K562 (cell line): Measurements from ENCODE around the gene MYOC. TPM values are rescaled to one million over a fixed set of nuclear protein-coding genes. Genes with fewer than 3 reads are reported as not detected.
"Not testable (repeated sequence)": the region's sequence is repeated elsewhere in the genome, so short reads cannot be mapped to it uniquely, and the experiment has no call there.

ENCODE experiments used
- ATAC-seq: fragments of 200-7000 bp; cut with Tn5 transposase; 3 replicates; pipeline ENCODE4 v1.9.1; 2020; ENCODE audit warnings: moderate library complexity
- BruUV-seq: library from RNA; stranded (reverse); fragments of 400-500 nt; replicated peaks from 2 replicates; lab custom pipeline; 2021; lab: Mats Ljungman, UMichigan
- CTCF ChIA-PET: fragments of 300-600 bp; formaldehyde crosslinking; extraction: SDS; loops from one replicate; lab custom pipeline; 2021; ENCODE audit warnings: low intra/inter-chr PET ratio; lab: Yijun Ruan, JAX
- POLR2A ChIA-PET: fragments of 300-600, 350-650 bp; sonication (Branson Sonifier 250); formaldehyde crosslinking; extraction: SDS; loops from one replicate; lab custom pipeline; 2021; ENCODE audit warnings: antibody characterized with exemption, inconsistent platforms; lab: Yijun Ruan, JAX
- DNase-seq, 4 experiments: peaks; one replicate each; pipeline versions ENCODE4 v3.0.0 to v3.0.0-alpha.2; 2011 to 2018; ENCODE audit warnings: low spot score in 3 of 4, mixed read lengths in 3 of 4; ENCODE audit errors: extremely low read depth in 1 of 4
- FAIRE-seq: peaks from 2 replicates; lab custom pipeline; 2011; peaks lifted over from hg19 to GRCh38; lab: Jason Lieb, UNC
- H2AFZ ChIP-seq: 2 replicates; pipeline ENCODE4 v1.6.0; 2011; ENCODE audit warnings: low read depth, low read length, control low read depth, inconsistent platforms
- H3K27ac ChIP-seq: fragments of 200-600 bp; 3 replicates; pipeline ENCODE4 v1.8.0; 2011; ENCODE audit warnings: low read depth, mild to moderate bottlenecking, control low read depth, inconsistent platforms, low read length, moderate library complexity, mixed read lengths; ENCODE audit errors: extremely low read depth
- H3K27me3 ChIP-seq, 2 experiments: fragments of 300-600 bp in 1 of 2; 2 replicates in 1 of 2; 3 replicates in 1 of 2; pipeline versions ENCODE4 v1.6.0 to v1.8.0; 2011; ENCODE audit warnings: inconsistent platforms in 2 of 2, low read length in 2 of 2, mild to moderate bottlenecking in 1 of 2, mixed read lengths in 1 of 2, moderate library complexity in 1 of 2; ENCODE audit not compliant: control insufficient read depth in 2 of 2, insufficient read depth in 2 of 2
- H3K36me3 ChIP-seq: fragments of 300-600 bp; 3 replicates; pipeline ENCODE4 v1.8.0; 2011; ENCODE audit warnings: mild to moderate bottlenecking, low read length, inconsistent platforms; ENCODE audit not compliant: control insufficient read depth, insufficient read depth
- H3K4me1 ChIP-seq, 2 experiments: fragments of 200-600 bp in 1 of 2; replicated peaks in 1 of 2; 2 replicates in 1 of 2; 3 replicates in 1 of 2; pipeline versions ENCODE4 v1.5.1 to v1.8.0; 2011; ENCODE audit warnings: inconsistent platforms in 2 of 2, low read length in 2 of 2, mild to moderate bottlenecking in 1 of 2, mixed read lengths in 1 of 2, moderate library complexity in 1 of 2; ENCODE audit not compliant: control insufficient read depth in 2 of 2, insufficient read depth in 2 of 2
- H3K4me2 ChIP-seq: 2 replicates; pipeline ENCODE4 v1.6.1; 2011; ENCODE audit warnings: low read length, control low read depth, inconsistent platforms, mixed read lengths; ENCODE audit not compliant: insufficient read depth
- H3K4me3 ChIP-seq: fragments of 200-600 bp; sonication (generic), shearing (Covaris generic); 2 replicates; pipeline ENCODE4 v1.5.1; 2016; ENCODE audit warnings: control low read depth, inconsistent platforms
- H3K79me2 ChIP-seq: fragments of 200-600 bp; 3 replicates; pipeline ENCODE4 v1.8.0; 2011; ENCODE audit warnings: low read length, inconsistent platforms; ENCODE audit not compliant: control insufficient read depth, insufficient read depth
- H3K9ac ChIP-seq, 2 experiments: 2 replicates each; pipeline versions ENCODE4 v1.6.0 to v1.6.1; 2011; ENCODE audit warnings: low read depth in 2 of 2, low read length in 2 of 2, control low read depth in 1 of 2, inconsistent platforms in 1 of 2, mild to moderate bottlenecking in 1 of 2, mixed read lengths in 1 of 2; ENCODE audit not compliant: insufficient read depth in 1 of 2
- H3K9me1 ChIP-seq: one replicate; pipeline ENCODE4 v1.6.0; 2011; ENCODE audit warnings: inconsistent platforms, mild to moderate bottlenecking, low read length, moderate library complexity; ENCODE audit not compliant: control insufficient read depth, insufficient read depth
- H3K9me3 ChIP-seq: replicated peaks from 2 replicates; pipeline ENCODE4 v1.5.1; 2011; ENCODE audit warnings: low read depth, low read length, inconsistent platforms; ENCODE audit not compliant: control insufficient read depth, insufficient read depth
- H4K20me1 ChIP-seq: replicated peaks from 2 replicates; pipeline ENCODE4 v1.6.1; 2011; ENCODE audit warnings: low read length, inconsistent platforms, mixed read lengths; ENCODE audit not compliant: control insufficient read depth, insufficient read depth
- ADNP ChIP-seq: fragments of 200-800 bp; sonication (Bioruptor generic); IDR thresholded peaks from 2 replicates; pipeline ENCODE4 v1.6.1; 2016; ENCODE audit warnings: missing genetic modification characterization, missing compliant biosample characterization
- CBFB ChIP-seq: sonication (generic); formaldehyde crosslinking; IDR thresholded peaks from 2 replicates; pipeline ENCODE4 v1.4.0; 2020; ENCODE audit warnings: mild to moderate bottlenecking, missing genetic modification reagents
- GABPA ChIP-seq: fragments of 200-800 bp; sonication (Bioruptor generic); conservative IDR thresholded peaks from 2 replicates; pipeline ENCODE4 v1.6.1; 2016; ENCODE audit warnings: low read depth, missing genetic modification characterization, missing compliant biosample characterization
- KDM1A ChIP-seq, 2 experiments: fragments of 450-650 bp; IDR thresholded peaks; 2 replicates each; pipeline ENCODE4 v1.6.1; 2016; ENCODE audit warnings: mild to moderate bottlenecking in 2 of 2
- NR2C1 ChIP-seq, 2 experiments: fragments of 450-650 bp; IDR thresholded peaks; 2 replicates each; pipeline ENCODE4 v1.6.1; 2017; ENCODE audit warnings: mild to moderate bottlenecking in 2 of 2, antibody characterized with exemption in 1 of 2, inconsistent platforms in 1 of 2, missing compliant biosample characterization in 1 of 2, missing genetic modification characterization in 1 of 2
- PHF21A ChIP-seq: fragments of 450-650 bp; IDR thresholded peaks from 2 replicates; pipeline ENCODE4 v1.6.1; 2017; ENCODE audit warnings: low read depth, borderline replicate concordance
- PHF8 ChIP-seq: fragments of 200-600 bp; sonication (generic); IDR thresholded peaks from 2 replicates; pipeline ENCODE4 v1.6.1; 2012; ENCODE audit warnings: mixed run types, mild to moderate bottlenecking, inconsistent platforms, low read length, moderate library complexity, borderline replicate concordance
- TEAD2 ChIP-seq: fragments of 450-650 bp; IDR thresholded peaks from 2 replicates; pipeline ENCODE4 v1.6.1; 2016; ENCODE audit warnings: missing genetic modification characterization, control low read depth, missing compliant biosample characterization
- WHSC1 ChIP-seq: IDR thresholded peaks from one replicate; pipeline ENCODE4 v1.6.1; 2012; ENCODE audit warnings: low read length, control low read depth, inconsistent platforms
- ZNF41 ChIP-seq: fragments of 250-450 bp; sonication (Bioruptor Pico); conservative IDR thresholded peaks from 2 replicates; pipeline ENCODE4 v1.4.0; 2020; ENCODE audit warnings: mild to moderate bottlenecking
- ZNF764 ChIP-seq: fragments of 250-450 bp; sonication (Bioruptor Pico); IDR thresholded peaks from 2 replicates; pipeline ENCODE4 v1.4.0; 2020; ENCODE audit warnings: low read depth, mild to moderate bottlenecking, moderate library complexity
- WGBS: fragments of 100-300 bp; shearing (Covaris generic); methylation state at CpG from one replicate; pipeline ENCODE4 v1.1.6; 2016; ENCODE audit warnings: low coverage, mixed read lengths; ENCODE audit not compliant: insufficient coverage; ENCODE audit errors: missing lambda C conversion rate; 5-methylcytosine and 5-hydroxymethylcytosine counted together
- in situ Hi-C: fragments of 300-500 bp; cut with MboI; formaldehyde crosslinking; loops from 4 replicates; pipeline ENCODE4 v1.15.0; 2018; ENCODE audit warnings: inconsistent platforms, mixed read lengths
- intact Hi-C: fragments of 100-400 bp; cut with micrococcal nuclease; formaldehyde crosslinking; loops from 2 replicates; pipeline ENCODE4 v1.14.2; 2022
- polyA plus RNA-seq, 8 experiments: library from polyadenylated mRNA; depleted of rRNA in 4 of 8; stranded (reverse) in 5 of 8; unstranded in 3 of 8; fragments of >200 nt; fragmentation: Nextera tagmentation in 2 of 8; fragmentation: Illumina TruSeq in 1 of 8; extraction: Ambion mirVana in 2 of 8; extraction: Trizol in 1 of 8; gene quantifications; 2 replicates each; pipeline versions ENCODE4 v1.2.1 to v1.2.3, GENCODE V29; 2011 to 2014; ENCODE audit warnings: inconsistent platforms in 1 of 8, missing spikeins in 1 of 8
- total RNA-seq, 7 experiments: library from RNA; depleted of rRNA in 6 of 7; stranded (reverse); fragments of >200 nt in 6 of 7; fragmentation: Illumina TruSeq in 2 of 7; extraction: Trizol in 2 of 7; gene quantifications; 2 replicates each; pipeline versions ENCODE4 v1.2.1 to v1.2.3, GENCODE V29; 2011 to 2021; ENCODE audit warnings: low replicate concordance in 1 of 7
- TF ChIP-seq, protein P1 (sequence below), 2 experiments: fragments of 450-650 bp; IDR thresholded peaks; 2 replicates each; pipeline ENCODE4 v1.6.1; 2016
- TF ChIP-seq, protein P2 (sequence below): fragments of 250-450 bp; sonication (Bioruptor Pico); IDR thresholded peaks from 2 replicates; pipeline ENCODE4 v1.5.0; 2022; ENCODE audit warnings: mild to moderate bottlenecking

MYOC gene
- total and polyA plus RNA-seq, 9 of the 15 experiments (the other 6 are each of a cell fraction or from before 2014, with no cell fraction given) = not detected

DNA sequence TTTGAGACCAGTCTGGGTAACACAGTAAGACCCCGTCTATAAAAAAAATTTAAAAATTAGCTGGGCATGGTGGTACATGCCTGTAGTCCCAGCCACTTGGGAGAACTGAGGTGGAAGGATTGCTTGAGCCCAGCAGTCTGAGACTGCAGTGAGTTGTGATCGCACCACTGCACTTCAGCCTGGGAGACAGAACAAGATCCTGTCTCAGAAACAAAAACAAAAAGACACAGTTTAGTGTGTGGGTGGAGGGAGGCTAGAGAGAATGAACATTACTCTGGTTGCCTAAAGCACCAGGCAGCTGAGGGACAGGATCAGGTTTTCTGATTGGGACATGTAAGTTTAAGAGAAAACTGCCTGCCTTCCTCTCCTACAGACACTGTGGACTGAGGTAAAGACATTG is 47.0 kb upstream of the MYOC start:
- in situ Hi-C loops = no loop called here
- DNase-seq (no peak), FAIRE-seq (peak; percentile 11), ATAC-seq (no peak)
- BruUV-seq = no TSS peak
- no peaks in the 10 kb centered on the region for H4K20me1 ChIP-seq
- intact Hi-C loops = no loop called here
- no peaks in the 10 kb centered on the region for H3K79me2 ChIP-seq
- H3K27ac ChIP-seq = no peak overlapping the region
- H3K4me3 ChIP-seq = no peak overlapping the region
- H3K4me1 ChIP-seq = no peaks in the 10 kb centered on the region
- no peaks in the 10 kb centered on the region for H3K9me1 ChIP-seq
- TF ChIP-seq ZNF41 (no peak), ZNF764 (CRISPR knock-in tag) (no peak), GABPA (tag) (no peak), PHF8 (no peak), NR2C1 (IDR thresholded peaks at IDR 0.05) (no peak), NR2C1 (tag; IDR thresholded peaks at IDR 0.05) (no peak), ADNP (tag) (no peak), CBFB (CRISPR knock-in tag) (no peak), PHF21A (no peak), TEAD2 (no peak), KDM1A (IDR thresholded peaks at IDR 0.05) (no peak), WHSC1 (no peak)
- TF ChIP-seq, protein P1, sequence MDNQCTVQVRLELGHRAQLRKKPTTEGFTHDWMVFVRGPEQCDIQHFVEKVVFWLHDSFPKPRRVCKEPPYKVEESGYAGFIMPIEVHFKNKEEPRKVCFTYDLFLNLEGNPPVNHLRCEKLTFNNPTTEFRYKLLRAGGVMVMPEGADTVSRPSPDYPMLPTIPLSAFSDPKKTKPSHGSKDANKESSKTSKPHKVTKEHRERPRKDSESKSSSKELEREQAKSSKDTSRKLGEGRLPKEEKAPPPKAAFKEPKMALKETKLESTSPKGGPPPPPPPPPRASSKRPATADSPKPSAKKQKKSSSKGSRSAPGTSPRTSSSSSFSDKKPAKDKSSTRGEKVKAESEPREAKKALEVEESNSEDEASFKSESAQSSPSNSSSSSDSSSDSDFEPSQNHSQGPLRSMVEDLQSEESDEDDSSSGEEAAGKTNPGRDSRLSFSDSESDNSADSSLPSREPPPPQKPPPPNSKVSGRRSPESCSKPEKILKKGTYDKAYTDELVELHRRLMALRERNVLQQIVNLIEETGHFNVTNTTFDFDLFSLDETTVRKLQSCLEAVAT (IDR thresholded peaks at IDR 0.05) = no peak
- TF ChIP-seq, protein P2, sequence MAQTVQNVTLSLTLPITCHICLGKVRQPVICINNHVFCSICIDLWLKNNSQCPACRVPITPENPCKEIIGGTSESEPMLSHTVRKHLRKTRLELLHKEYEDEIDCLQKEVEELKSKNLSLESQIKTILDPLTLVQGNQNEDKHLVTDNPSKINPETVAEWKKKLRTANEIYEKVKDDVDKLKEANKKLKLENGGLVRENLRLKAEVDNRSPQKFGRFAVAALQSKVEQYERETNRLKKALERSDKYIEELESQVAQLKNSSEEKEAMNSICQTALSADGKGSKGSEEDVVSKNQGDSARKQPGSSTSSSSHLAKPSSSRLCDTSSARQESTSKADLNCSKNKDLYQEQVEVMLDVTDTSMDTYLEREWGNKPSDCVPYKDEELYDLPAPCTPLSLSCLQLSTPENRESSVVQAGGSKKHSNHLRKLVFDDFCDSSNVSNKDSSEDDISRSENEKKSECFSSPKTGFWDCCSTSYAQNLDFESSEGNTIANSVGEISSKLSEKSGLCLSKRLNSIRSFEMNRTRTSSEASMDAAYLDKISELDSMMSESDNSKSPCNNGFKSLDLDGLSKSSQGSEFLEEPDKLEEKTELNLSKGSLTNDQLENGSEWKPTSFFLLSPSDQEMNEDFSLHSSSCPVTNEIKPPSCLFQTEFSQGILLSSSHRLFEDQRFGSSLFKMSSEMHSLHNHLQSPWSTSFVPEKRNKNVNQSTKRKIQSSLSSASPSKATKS (CRISPR knock-in tag) = no peak
- H2AFZ ChIP-seq = no peak overlapping the region
- no peak overlapping the region for H3K9ac ChIP-seq
- CTCF ChIA-PET = no interaction called here
- no peaks in the 10 kb centered on the region for H3K27me3 ChIP-seq
- H3K9me3 ChIP-seq = no peaks in the 10 kb centered on the region
- no peak overlapping the region for H3K4me2 ChIP-seq
- WGBS = 73% methylated on average over 2 of the region's 2 CpGs
- POLR2A ChIA-PET = interaction anchor here (0.8 kb wide), 1 partner anchor 15 kb away, joined by 3 read pairs; no protein-coding TSS in a partner anchor
- no peaks in the 10 kb centered on the region; the same call in 2 of the 3 replicates for H3K36me3 ChIP-seq

DNA sequence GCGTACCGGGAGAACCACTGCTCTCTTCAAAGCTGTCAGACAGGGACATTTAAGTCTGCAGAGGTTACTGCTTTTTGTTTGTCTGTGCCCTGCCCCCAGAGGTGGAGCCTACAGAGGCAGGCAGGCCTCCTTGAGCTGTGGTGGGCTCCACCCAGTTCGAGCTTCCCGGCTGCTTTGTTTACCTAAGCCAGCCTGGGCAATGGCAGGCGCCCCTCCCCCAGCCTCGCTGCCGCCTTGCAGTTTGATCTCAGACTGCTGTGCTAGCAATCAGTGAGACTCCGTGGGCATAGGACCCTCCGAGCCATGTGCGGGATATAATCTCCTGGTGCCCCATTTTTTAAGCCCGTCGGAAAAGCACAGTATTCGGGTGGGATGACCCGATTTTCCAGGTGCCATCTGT is 43.3 kb upstream of the MYOC start:
- BruUV-seq, H3K27ac ChIP-seq, H3K4me2 ChIP-seq, H3K36me3 ChIP-seq, H3K79me2 ChIP-seq, DNase-seq, H2AFZ ChIP-seq, FAIRE-seq, in situ Hi-C loops, H3K9me1 ChIP-seq, CTCF ChIA-PET, POLR2A ChIA-PET, H3K9ac ChIP-seq, H4K20me1 ChIP-seq, H3K9me3 ChIP-seq, H3K27me3 ChIP-seq, H3K4me1 ChIP-seq, ATAC-seq, H3K4me3 ChIP-seq, intact Hi-C loops: not testable (repeated sequence)
- no CpG with 5 or more reads among the region's 14 CpGs for WGBS
